Stimulated activated CD4-positive, alpha-beta T cell treated with anti-CD3 and anti-CD28 coated beads, Interleukin-1b, Interleukin-23, amount 100 ng/mL, for 24 hours (primary cell): ENCODE data around the gene SLC2A1.
"Not testable (repeated sequence)": the region's sequence is repeated elsewhere in the genome, so short reads cannot be mapped to it uniquely, and the experiment has no call there.

ENCODE experiments used
- DNase-seq, 4 experiments: peaks; one replicate each; pipeline ENCODE4 v3.0.0-alpha.2; 2020; ENCODE audit warnings: low read depth in 4 of 4, low spot score in 1 of 4

SLC2A1 gene

DNA sequence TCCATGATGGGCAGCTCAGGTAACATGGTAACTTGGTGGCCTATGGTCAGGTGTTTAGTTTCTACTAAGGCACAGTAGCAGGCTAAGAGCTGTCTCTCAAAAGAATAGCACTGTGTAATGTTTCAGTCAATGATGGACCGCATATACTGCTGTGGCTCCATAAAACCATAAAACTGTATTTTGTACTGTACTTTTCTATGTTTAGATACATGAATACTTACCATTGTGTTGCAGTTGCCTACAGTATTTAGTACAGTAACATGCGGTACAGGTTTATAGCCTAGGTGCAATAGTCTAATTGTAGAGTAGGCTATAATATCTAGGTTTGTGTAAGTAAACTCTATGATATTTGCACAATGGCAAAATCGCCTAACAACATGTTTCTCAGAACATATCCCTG, 50.6 kb downstream of the SLC2A1 start:
- DNase-seq = no peak

DNA sequence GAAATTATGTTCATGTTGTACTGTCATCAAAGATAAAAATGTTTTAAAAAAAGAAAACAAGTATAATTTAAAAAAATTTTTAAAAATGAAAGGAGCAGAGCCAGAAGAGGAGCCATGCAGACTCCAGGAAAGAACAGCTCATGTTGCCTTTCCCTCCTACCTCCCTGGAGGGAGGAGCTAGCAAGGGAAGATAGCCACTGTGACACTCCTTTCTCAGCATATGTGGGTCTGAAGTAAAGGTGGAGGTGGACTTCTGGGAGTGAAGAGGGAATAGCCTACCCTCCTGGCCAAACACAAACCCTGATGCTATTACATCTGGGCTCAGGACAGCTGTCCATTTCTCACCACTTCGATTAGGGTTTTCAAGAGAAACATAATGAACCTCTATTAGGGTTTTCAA, 54.2 kb downstream of the SLC2A1 start:
- no peak for DNase-seq

DNA sequence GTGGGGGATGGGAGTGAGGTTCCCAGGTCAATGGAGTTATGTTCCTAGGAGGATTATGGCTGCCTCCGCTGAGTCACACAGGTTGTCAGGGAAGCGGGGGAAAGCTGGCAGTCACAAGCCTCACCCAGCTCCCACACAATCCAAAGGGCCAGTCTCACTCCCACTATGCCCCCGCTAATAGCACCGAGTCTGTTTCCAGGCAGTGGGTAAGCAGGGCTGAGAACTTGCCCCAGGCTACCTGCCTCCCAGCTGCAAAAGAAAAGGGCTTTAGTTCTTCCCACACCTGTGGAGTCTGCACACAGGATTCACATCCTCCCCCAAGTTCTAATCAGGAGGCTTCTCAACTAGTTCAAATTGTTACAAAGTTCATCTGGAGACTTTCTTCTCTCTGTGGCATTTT, 58.7 kb downstream of the SLC2A1 start:
- not testable (repeated sequence) for DNase-seq

DNA sequence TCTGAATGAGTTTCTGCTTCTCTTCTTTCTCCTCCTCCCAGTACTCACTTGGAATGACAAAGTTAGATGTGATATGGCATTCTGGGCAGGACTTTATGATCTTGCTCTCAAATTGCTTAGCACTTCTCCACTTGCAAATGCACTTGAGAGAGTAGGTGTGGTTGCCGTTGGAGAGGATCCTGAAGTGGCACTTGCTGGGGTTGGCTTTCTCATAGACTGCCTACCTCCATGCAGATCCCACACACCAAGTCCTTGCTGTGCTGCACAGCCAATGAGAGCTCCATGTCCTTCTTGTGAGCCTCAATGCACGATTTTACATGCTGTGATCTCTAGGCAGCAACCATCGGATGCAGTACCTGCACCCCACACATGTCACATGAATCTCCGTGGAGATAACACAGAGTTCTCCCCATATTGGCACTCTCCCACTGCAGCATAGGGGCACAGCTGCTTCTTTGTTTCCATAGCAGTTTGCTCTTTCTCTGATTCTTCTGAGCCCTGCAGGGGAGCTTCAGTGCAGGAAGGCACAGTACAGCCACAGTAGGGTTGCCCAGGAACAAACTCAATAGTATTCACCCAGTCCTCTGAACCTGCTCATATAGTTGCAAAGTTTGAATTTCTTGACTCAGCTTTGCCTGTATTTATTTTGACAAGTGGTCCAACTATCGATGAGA, 67.1 kb downstream of the SLC2A1 start:
- no peak for DNase-seq

DNA sequence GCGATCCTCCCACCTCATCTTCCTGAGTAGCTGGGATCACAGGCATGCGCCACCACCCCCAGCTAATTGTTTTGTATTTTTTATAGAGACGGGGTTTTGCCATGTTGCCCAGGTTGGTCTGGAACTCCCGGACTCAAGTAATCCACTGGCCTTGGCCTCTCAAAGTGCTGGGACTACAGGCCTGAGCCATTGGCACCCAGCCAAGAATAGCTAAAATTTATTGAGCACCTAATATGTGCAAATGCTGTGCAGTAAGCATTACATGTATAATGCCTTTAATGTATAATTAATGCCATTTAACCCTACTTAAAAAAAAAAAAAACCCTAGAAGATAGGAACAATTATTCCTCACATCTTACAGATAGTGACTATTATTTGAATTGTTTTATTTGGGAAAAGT, 69.4 kb downstream of the SLC2A1 start:
- DNase-seq = no peak

DNA sequence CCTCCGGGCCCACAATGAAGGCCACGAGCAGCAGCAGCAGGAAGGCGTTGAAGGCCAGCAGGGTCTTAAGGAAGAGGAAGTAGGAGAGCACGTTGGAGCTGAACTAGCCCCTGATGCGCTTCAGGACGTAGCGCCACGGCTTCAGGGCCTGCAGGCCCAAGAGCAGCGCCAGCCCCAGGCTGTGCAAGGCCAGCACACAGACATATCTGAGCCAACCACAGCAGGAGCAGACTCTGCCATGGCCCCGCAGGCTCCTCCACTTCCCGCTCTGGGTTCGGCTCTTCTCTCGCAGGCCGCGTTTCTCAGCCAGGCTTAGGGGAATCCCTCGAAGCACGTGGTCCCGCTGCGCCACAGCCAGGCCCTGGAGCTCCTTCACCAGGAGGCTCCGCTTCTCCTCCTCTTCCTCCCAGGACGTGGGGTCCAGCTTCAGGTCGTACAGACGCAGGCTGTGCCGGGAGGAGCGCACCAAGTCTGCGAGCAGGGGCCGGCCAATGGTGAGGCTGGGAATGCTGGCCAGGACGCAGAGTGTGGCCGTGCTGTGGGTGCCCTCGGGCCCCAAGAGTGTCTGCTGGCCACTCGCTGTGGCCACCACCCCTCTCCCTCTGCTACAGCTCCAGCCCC, 70.5 kb downstream of the SLC2A1 start:
- no peak for DNase-seq

DNA sequence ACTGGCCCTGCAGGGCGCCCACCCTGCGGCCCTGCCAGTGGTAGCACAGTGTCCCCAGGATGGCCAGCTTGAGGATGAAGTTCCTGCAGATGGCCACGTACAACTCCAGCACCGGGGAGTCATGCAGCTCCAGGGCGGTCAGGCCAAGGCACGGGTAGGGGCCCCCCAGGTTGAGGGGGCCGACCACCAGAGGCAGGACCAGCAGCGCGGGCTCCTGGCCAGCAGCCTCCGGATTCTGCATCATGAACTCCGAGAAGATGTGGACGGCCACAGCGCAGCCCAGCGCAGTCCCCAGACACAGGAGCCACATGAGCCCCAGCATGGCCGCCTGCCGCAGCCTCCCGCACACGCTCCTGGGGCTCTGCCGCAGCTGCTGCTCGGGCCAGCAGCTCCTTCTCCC, 71.3 kb downstream of the SLC2A1 start:
- no peak for DNase-seq

DNA sequence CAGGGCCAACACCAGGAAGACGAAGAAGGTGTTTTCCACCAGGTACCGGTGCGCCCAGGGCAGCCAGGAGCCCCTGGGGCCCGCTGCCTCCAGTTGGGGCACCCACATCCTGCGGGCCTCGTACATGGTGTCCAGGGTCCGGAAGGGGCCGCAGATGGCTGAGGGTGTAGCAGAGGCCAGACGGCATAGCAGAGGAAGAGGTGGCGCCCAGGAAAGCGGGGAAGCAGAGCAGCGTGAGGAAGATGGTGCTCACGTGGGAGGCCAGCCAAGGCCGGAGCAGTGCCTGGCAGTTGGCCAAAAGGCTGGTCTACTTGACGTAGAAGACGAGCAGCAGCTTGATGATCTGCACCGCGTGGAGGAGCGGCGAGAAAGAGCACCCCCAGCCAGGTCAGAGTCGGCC, 71.9 kb downstream of the SLC2A1 start:
- no peak for DNase-seq

DNA sequence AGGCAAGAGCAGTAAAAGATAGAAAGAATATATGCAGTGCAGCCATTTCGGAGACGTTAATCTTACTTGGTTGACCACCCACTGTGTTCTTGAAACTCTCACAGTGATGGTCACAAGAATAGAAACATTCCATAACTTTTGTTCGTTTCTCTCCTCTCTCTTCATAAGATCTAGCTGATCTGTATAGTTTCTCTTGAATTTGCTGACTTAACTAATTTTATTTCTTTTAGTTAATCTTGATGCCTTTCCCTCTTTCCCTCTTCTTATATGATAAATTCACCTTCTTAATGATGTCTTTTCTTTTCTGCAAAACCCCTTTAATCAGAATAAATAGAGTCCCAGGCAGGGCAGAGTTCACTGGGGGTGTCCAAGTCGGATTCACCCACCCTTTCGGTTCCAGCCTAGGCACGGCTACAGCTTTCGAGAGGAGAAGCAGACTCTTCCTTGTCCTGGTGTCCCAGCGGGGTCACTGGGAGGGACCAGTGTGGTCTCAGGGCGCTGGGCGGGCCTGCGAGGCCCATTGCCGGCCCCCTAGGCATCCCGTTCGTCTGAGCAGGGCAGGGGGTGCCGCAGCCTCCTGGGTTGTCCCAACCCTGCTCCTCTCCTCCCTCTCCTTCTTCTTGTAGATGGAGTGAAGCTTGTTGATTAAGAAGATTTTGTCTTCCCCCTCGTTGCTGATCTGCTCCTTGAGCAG, 72.5 kb downstream of the SLC2A1 start:
- DNase-seq = no peak

DNA sequence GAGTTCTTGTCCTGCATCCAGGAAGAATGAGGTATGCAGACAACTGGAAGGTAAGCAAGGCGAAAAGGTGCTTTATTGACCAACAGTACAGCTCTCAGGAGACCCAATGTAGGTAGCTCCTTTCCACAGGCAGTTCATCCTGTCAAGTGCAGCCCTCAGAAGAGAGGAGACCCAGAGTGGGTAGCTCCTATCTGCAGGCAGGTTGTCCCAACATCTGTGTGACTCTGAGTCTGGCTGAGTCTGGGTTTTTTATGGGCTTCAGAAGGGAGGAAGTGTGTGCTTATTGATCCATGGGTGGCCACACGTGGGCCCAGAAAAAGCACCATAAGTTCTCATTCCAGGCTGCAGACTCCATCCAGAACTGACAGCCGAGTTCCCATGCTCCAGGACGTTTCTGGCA, 78.3 kb downstream of the SLC2A1 start:
- no peak for DNase-seq

DNA sequence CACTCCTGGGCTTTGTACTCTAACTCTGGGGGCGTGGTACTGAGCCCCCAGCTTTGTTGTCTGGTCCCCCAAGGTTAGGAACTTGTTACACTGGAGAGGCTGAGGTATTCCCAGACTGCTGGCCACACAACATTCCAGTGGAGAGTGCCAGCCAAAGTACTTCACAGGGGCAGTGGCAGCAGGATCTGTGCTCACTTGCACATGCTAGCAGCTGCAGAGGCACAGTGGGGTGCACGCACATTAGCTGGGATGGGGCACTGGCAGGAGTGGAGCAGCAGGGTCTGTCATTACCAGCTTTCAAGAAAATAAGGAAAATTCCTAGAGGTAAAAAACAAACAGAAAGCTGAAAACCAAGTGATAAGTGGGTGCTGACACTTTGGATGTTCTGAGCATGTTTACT, 81.3 kb downstream of the SLC2A1 start:
- no peak for DNase-seq

DNA sequence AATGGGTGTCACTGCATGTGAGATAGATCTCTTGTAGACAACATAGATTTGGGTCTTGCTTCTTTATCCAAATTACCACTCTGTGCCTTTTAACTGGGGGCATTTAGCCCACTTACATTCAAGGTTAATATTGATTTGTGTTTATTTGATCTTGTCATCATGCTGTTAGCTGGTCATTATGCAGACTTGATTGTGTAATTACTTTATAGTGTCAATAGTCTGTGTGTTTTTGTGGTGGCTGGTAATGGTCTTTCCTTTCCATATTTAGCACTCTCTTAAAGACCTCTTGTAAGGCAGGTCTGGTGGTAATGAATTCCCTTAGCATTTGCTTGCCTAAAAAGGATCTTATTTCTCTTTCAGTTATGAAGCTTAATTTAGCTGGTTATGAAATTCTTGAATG, 82.7 kb downstream of the SLC2A1 start:
- no peak for DNase-seq
